Right lobe of liver (tissue), 4 donors: ENCODE data around the gene TWIST2.

ENCODE experiments used
- CTCF ChIP-seq, 4 donors: fragments of 200-600 bp in 3 of 4; fragments of 450-650 bp in 1 of 4; IDR thresholded peaks; one replicate each; pipeline versions ENCODE4 v1.5.1 to v1.8.0; 2016 to 2022; ENCODE audit warnings: antibody characterized with exemption in 4 of 4, mild to moderate bottlenecking in 2 of 4
- POLR2A ChIP-seq: fragments of 450-650 bp; IDR thresholded peaks from one replicate; pipeline ENCODE4 v1.6.1; 2017; ENCODE audit warnings: antibody characterized with exemption, mild to moderate bottlenecking
- donor health status: DM: no; HTN: no; CAD: no.
- donor health status: DM: no; HTN: no; CAD: no.
- donor health status: DM: no; HTN: yes; CAD: no.

- TF ChIP-seq CTCF (IDR thresholded peaks at IDR 0.05) (no peak), POLR2A (no peak)
These were observed 80.8 kb downstream of the TWIST2 start for GRCh38 chr2:238928520-238929241.
